ENCODE measurements around the gene TRABD2B. TPM values are rescaled to one million over a fixed set of nuclear protein-coding genes. Genes with fewer than 3 reads are reported as not detected.

Gene TRABD2B
- total RNA-seq, 1 experiment from 2014 or later, result 10.3 TPM

DNA sequence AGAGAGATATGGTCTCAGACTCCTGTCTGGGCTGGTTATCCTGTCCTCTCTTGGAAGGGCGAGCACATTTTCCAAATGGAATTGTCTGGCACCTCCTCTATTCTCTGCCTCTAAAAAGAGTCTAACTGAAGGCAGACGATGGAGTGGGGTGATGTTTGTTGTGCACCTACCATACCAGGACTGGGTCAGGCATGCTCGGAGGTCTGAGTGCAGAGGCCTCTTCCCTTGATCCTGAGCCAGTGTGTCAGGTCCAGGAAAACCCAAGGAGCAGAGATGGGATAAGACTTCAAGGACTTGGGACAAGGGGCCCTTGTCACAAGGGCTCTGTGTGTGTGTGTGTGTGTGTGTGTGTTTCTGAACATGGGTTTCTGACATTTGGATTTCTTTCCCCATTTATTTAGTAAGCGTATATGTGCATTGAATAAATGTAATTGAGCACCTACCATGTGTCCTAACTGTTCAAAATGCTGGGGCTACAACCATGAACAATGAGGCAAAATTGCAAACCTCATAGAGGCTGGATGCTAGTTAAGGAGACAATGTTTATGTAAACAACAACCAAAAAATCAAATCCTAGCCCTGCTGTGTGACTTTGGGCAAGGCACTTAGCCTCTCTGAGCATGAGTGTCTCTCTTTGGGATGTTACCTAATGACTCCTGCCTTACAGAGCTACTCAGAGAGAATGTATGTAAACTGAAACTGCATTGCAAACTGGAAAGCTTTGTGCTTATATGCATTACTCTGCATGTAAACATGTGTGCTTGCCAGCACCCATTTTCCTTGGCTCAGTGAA lies 283.0 kb downstream of the TRABD2B start:
- no peak overlapping the region for H3K27ac Mint-ChIP-seq
- ATAC-seq (no peak), DNase-seq (ENCODE audit: low spot score) (no peak)
- H3K36me3 Mint-ChIP-seq, result no peaks in the 10 kb centered on the region
- H3K27me3 Mint-ChIP-seq (ENCODE audit: low read depth), result peaks cover 94% of the 10 kb centered on the region
- H3K9me3 Mint-ChIP-seq, result no peaks in the 10 kb centered on the region
- peaks cover 34% of the 10 kb centered on the region for H3K4me1 Mint-ChIP-seq
- TF ChIP-seq ZNF121 (CRISPR knock-in tag; IDR thresholded peaks at IDR 0.05) (no peak), SMAD4 (CRISPR knock-in tag; IDR thresholded peaks at IDR 0.05) (no peak), NFE2L1 (CRISPR knock-in tag; IDR thresholded peaks at IDR 0.05) (no peak), SOX15 (CRISPR knock-in tag; IDR thresholded peaks at IDR 0.05) (no peak), KAT7 (CRISPR knock-in tag; IDR thresholded peaks at IDR 0.05; ENCODE audit: borderline replicate concordance) (no peak), MXD4 (CRISPR knock-in tag; IDR thresholded peaks at IDR 0.05; ENCODE audit: borderline replicate concordance) (no peak), EMX1 (CRISPR knock-in tag; IDR thresholded peaks at IDR 0.05) (no peak), HMGA2 (CRISPR knock-in tag; IDR thresholded peaks at IDR 0.05) (no peak), RORB (CRISPR knock-in tag; IDR thresholded peaks at IDR 0.05) (no peak), ESRRA (CRISPR knock-in tag; IDR thresholded peaks at IDR 0.05; ENCODE audit: borderline replicate concordance) (no peak), GRHL2 (CRISPR knock-in tag; IDR thresholded peaks at IDR 0.05; ENCODE audit: insufficient replicate concordance, severe bottlenecking) (no peak)
- TF ChIP-seq, protein P1, sequence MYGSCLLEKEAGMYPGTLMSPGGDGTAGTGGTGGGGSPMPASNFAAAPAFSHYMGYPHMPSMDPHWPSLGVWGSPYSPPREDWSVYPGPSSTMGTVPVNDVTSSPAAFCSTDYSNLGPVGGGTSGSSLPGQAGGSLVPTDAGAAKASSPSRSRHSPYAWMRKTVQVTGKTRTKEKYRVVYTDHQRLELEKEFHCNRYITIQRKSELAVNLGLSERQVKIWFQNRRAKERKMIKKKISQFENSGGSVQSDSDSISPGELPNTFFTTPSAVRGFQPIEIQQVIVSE (CRISPR knock-in tag; IDR thresholded peaks at IDR 0.05; ENCODE audit: borderline replicate concordance), result no peak
- TF ChIP-seq, protein P2, sequence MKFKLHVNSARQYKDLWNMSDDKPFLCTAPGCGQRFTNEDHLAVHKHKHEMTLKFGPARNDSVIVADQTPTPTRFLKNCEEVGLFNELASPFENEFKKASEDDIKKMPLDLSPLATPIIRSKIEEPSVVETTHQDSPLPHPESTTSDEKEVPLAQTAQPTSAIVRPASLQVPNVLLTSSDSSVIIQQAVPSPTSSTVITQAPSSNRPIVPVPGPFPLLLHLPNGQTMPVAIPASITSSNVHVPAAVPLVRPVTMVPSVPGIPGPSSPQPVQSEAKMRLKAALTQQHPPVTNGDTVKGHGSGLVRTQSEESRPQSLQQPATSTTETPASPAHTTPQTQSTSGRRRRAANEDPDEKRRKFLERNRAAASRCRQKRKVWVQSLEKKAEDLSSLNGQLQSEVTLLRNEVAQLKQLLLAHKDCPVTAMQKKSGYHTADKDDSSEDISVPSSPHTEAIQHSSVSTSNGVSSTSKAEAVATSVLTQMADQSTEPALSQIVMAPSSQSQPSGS (CRISPR knock-in tag; IDR thresholded peaks at IDR 0.05; ENCODE audit: borderline replicate concordance, low read depth), result no peak
- TF ChIP-seq, protein P3, sequence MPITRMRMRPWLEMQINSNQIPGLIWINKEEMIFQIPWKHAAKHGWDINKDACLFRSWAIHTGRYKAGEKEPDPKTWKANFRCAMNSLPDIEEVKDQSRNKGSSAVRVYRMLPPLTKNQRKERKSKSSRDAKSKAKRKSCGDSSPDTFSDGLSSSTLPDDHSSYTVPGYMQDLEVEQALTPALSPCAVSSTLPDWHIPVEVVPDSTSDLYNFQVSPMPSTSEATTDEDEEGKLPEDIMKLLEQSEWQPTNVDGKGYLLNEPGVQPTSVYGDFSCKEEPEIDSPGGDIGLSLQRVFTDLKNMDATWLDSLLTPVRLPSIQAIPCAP (CRISPR knock-in tag; IDR thresholded peaks at IDR 0.05), result no peak
- TF ChIP-seq, protein P4, sequence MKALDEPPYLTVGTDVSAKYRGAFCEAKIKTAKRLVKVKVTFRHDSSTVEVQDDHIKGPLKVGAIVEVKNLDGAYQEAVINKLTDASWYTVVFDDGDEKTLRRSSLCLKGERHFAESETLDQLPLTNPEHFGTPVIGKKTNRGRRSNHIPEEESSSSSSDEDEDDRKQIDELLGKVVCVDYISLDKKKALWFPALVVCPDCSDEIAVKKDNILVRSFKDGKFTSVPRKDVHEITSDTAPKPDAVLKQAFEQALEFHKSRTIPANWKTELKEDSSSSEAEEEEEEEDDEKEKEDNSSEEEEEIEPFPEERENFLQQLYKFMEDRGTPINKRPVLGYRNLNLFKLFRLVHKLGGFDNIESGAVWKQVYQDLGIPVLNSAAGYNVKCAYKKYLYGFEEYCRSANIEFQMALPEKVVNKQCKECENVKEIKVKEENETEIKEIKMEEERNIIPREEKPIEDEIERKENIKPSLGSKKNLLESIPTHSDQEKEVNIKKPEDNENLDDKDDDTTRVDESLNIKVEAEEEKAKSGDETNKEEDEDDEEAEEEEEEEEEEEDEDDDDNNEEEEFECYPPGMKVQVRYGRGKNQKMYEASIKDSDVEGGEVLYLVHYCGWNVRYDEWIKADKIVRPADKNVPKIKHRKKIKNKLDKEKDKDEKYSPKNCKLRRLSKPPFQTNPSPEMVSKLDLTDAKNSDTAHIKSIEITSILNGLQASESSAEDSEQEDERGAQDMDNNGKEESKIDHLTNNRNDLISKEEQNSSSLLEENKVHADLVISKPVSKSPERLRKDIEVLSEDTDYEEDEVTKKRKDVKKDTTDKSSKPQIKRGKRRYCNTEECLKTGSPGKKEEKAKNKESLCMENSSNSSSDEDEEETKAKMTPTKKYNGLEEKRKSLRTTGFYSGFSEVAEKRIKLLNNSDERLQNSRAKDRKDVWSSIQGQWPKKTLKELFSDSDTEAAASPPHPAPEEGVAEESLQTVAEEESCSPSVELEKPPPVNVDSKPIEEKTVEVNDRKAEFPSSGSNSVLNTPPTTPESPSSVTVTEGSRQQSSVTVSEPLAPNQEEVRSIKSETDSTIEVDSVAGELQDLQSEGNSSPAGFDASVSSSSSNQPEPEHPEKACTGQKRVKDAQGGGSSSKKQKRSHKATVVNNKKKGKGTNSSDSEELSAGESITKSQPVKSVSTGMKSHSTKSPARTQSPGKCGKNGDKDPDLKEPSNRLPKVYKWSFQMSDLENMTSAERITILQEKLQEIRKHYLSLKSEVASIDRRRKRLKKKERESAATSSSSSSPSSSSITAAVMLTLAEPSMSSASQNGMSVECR (CRISPR knock-in tag; IDR thresholded peaks at IDR 0.05; ENCODE audit: borderline replicate concordance), result no peak
- TF ChIP-seq, protein P5, sequence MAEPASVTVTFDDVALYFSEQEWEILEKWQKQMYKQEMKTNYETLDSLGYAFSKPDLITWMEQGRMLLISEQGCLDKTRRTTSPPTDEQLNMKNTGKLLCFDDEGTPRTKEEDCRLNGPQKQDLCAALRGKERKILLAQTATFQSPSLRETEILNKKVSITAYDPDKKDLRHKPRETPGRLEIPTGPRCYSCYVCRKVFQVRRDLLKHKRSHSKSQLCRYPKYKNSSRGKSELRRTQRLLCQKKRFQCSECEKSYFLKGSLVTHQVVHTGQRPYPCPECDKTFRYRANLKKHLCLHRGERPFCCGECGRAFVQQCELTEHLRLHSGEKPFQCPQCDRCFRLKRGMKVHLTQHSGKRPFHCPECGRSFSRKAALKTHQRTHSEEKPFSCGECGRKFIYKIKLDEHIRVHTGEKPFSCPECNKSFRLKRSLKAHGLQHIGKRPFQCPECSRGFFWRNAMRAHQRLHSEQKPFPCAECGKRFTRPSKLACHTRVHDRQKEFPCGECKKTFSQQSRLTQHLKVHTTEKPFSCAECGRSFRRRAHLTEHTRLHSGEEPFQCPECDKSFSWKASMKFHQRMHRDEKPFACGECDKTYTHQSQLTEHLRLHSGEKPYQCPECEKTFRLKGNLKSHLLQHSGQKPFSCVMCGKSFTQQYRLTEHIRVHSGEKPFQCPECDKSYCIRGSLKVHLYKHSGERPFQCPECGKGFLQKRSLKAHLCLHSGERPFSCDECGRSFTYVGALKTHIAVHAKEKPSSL (CRISPR knock-in tag; conservative IDR thresholded peaks at IDR 0.05), result no peak
- TF ChIP-seq, protein P6, sequence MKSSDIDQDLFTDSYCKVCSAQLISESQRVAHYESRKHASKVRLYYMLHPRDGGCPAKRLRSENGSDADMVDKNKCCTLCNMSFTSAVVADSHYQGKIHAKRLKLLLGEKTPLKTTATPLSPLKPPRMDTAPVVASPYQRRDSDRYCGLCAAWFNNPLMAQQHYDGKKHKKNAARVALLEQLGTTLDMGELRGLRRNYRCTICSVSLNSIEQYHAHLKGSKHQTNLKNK (CRISPR knock-in tag; IDR thresholded peaks at IDR 0.05), result no peak
- TF ChIP-seq, protein P7, sequence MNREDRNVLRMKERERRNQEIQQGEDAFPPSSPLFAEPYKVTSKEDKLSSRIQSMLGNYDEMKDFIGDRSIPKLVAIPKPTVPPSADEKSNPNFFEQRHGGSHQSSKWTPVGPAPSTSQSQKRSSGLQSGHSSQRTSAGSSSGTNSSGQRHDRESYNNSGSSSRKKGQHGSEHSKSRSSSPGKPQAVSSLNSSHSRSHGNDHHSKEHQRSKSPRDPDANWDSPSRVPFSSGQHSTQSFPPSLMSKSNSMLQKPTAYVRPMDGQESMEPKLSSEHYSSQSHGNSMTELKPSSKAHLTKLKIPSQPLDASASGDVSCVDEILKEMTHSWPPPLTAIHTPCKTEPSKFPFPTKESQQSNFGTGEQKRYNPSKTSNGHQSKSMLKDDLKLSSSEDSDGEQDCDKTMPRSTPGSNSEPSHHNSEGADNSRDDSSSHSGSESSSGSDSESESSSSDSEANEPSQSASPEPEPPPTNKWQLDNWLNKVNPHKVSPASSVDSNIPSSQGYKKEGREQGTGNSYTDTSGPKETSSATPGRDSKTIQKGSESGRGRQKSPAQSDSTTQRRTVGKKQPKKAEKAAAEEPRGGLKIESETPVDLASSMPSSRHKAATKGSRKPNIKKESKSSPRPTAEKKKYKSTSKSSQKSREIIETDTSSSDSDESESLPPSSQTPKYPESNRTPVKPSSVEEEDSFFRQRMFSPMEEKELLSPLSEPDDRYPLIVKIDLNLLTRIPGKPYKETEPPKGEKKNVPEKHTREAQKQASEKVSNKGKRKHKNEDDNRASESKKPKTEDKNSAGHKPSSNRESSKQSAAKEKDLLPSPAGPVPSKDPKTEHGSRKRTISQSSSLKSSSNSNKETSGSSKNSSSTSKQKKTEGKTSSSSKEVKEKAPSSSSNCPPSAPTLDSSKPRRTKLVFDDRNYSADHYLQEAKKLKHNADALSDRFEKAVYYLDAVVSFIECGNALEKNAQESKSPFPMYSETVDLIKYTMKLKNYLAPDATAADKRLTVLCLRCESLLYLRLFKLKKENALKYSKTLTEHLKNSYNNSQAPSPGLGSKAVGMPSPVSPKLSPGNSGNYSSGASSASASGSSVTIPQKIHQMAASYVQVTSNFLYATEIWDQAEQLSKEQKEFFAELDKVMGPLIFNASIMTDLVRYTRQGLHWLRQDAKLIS (CRISPR knock-in tag; IDR thresholded peaks at IDR 0.05; ENCODE audit: borderline replicate concordance), result no peak
- ChIA-PET CTCF (interaction anchor here (1.9 to 5.3 kb wide), 2 partner anchors 12 to 264 kb away, joined by 7 to 49 read pairs; no protein-coding TSS in a partner anchor), POLR2A (no interaction called here)
- H3K4me3 Mint-ChIP-seq, result no peak overlapping the region

All from WTC11 (cell line).